ENCODE results near the gene GALNT15.

DNA sequence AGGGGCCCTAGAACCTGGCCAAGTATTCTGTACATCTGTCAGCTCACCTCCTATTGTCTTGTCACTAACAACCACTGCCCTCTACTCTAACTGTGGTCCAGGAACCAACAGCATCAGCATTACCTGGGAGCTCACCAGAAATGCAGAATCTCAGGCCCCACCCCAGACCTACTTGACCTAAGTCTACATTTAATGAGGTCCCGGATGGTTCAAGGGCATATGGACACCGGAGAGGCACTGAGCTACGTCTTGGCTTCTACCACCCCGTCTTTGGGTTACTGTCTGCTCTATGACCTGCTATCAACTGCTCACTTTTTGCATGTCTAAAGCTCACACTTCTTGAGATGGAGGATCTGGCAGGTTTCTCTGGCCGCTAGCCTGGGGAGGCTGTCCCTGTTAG is 8.1 kb downstream of the GALNT15 start:
- no peak for TF ChIP-seq EZH2 (IDR thresholded peaks at IDR 0.05; ENCODE audit: borderline replicate concordance, low read length)
- TF ChIP-seq, protein P1, sequence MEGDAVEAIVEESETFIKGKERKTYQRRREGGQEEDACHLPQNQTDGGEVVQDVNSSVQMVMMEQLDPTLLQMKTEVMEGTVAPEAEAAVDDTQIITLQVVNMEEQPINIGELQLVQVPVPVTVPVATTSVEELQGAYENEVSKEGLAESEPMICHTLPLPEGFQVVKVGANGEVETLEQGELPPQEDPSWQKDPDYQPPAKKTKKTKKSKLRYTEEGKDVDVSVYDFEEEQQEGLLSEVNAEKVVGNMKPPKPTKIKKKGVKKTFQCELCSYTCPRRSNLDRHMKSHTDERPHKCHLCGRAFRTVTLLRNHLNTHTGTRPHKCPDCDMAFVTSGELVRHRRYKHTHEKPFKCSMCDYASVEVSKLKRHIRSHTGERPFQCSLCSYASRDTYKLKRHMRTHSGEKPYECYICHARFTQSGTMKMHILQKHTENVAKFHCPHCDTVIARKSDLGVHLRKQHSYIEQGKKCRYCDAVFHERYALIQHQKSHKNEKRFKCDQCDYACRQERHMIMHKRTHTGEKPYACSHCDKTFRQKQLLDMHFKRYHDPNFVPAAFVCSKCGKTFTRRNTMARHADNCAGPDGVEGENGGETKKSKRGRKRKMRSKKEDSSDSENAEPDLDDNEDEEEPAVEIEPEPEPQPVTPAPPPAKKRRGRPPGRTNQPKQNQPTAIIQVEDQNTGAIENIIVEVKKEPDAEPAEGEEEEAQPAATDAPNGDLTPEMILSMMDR (IDR thresholded peaks at IDR 0.05; ENCODE audit: low read length), result no peak
